ENCODE measurements around the gene BOD1L1.

GRCh38 chr4:13559413-13559812, 68.1 kb downstream of the BOD1L1 start:
- TF ChIP-seq EZH2phosphoT487 (IDR thresholded peaks at IDR 0.05; ENCODE audit: borderline replicate concordance, low read length) (no peak), EZH2 (IDR thresholded peaks at IDR 0.05; ENCODE audit: low read length, unreplicated experiment) (no peak), CTCF (conservative IDR thresholded peaks at IDR 0.05; ENCODE audit: low read depth, low read length) (no peak)

Measured in PC-3 (cell line).